HL-60/S4 treated with retinoic acid at 250 ng/mL for 4 days and 3 days (cell line): ENCODE data around the gene GFER.

ENCODE experiments used
- in situ Hi-C: fragments of 300-500 bp; cut with MboI; formaldehyde crosslinking; loops from 2 replicates; pipeline ENCODE4 v1.7.0; 2022; ENCODE audit warnings: low sequenced_read_pairs

Gene GFER

GRCh38 chr16:2004795-2005517 lies 21.0 kb downstream of the GFER start:
- in situ Hi-C loops, result loop anchor here (25.0 kb wide), 1 partner anchor 482 kb away; the partner anchor contains the start of gene TBC1D24

GRCh38 chr16:2005646-2006045 lies 21.7 kb downstream of the GFER start:
- in situ Hi-C loops, result loop anchor here (25.0 kb wide), 1 partner anchor 482 kb away; the partner anchor contains the start of gene TBC1D24

DNA sequence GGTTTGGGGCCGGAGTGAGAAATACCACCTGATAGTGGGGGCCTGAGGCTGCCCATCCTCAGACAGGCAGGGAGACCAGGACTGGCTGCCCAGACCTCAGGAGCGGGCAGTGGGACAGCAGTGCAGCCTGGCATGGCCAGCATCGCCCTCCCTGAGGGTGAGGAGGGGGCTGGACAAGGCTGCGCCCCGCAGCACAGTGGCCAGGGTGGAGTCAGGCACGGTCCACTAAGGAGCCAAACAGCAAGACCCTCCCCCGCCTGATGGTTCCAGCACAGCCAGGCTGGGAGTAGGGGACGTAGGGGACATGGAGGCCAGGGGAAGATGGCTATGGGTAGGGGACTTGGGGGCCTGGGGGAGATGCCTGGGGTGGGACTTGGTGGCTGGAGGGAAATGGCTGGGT lies 22.3 kb downstream of the GFER start:
- in situ Hi-C loops, result loop anchor here (25.0 kb wide), 1 partner anchor 481 kb away; the partner anchor contains the start of gene TBC1D24

DNA sequence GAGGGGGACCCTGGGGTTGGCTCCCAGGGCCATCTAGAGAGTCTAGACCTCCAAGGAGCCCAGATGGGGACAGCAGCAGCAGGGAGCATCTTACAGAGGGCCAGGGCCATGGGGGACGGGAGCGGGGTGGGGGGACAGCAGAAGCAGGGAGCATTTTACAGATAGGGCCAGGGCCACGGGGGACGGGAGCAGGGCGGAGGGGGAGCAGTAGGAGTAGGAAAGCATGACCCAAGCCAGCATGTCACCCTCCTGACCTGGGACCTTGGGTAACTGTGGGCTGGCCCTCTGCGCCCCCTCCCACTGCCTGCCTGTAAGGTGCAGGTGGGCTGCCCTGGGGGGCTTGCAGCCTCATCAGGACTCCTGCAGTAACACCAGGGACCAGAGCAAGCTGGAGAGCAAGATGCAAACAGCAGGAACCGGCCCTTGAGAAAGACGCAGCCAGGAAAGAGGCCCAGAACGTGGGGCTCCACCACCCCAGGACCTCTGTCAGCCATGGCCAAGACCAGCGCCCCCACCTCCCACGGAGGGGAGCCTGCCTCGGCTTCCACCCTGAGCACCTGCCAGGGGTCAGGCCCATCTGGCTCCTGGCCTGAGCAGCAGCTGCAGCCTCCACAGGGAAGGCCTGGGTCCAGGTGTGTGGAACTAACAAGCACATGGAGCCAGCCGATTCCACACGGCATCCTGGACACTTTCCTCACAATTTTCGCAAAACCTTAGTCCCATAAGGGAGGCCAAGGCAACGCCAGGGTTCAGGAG lies 23.3 kb downstream of the GFER start:
- in situ Hi-C loops, result loop anchor here (25.0 kb wide), 1 partner anchor 480 kb away; the partner anchor contains the start of gene TBC1D24

- in situ Hi-C loops, result loop anchor here (25.0 kb wide), 1 partner anchor 479 kb away; the partner anchor contains the start of gene TBC1D24
Observed at GRCh38 chr16:2008009-2008526, 24.1 kb downstream of the GFER start.

DNA sequence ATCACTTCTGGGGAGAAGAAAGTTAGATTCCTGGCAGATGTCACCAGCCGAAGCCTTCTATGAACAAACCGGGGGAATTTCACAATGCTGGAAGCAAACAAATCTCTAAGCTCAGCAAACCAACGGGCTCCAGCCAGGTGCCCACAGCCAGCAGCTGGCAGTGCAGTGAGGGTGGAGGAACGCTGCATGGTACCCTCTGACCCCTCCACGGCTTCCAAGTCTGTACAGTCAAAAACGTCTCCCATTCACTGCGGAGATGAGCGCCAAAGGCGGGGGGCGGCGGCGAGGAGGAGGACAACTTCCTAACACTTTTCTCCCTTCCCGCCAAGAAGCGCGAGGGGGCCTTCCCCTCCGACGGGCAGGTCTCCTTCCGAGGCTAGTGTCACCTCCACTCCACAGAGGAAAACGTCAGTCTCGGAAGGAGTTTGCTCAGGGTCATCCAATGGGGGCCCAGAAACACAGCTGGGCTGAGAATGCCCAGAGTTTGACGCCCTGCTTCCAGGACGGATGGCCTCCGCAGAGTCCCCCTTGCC lies 24.7 kb downstream of the GFER start:
- in situ Hi-C loops, result loop anchor here (25.0 kb wide), 1 partner anchor 479 kb away; the partner anchor contains the start of gene TBC1D24

DNA sequence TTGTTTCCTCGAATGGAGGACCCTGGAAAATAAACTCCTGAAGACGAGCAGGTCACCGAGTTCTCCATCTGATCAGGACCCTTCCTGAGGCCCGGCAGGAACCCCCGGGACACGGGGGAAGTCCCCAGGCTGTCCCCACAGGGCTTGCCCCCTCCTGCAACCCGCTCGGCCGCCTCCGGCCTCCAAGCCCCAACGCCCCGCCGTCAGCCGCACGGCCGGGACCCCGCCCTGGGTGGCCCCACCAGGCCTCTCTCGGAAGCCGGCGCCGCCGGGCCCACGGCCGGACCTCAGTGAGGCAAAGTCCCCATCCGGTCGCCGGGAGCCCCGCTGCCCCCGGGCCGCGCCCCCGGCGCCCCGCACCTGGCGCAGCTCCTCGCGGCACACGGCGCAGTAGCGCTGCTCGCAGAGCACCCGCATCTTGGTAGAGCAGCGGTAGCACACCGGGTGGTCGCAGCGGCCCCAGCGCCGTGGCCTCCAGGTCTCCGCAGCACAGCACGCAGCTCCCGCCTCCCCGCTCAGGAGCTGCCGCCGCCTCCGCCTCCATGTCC lies 25.2 kb downstream of the GFER start:
- in situ Hi-C loops, result loop anchor here (25.0 kb wide), 1 partner anchor 478 kb away; the partner anchor contains the start of gene TBC1D24

- in situ Hi-C loops, result loop anchor here (25.0 kb wide), 1 partner anchor 477 kb away; the partner anchor contains the start of gene TBC1D24
Observed at GRCh38 chr16:2009791-2010510, 26.0 kb downstream of the GFER start, which contains the start of gene ZNF598. ZNF598 (minus strand) TSS chr16:2009821.

- in situ Hi-C loops, result loop anchor here (25.0 kb wide), 1 partner anchor 476 kb away; the partner anchor contains the start of gene TBC1D24
Observed at GRCh38 chr16:2011726-2012125, 27.7 kb downstream of the GFER start.

DNA sequence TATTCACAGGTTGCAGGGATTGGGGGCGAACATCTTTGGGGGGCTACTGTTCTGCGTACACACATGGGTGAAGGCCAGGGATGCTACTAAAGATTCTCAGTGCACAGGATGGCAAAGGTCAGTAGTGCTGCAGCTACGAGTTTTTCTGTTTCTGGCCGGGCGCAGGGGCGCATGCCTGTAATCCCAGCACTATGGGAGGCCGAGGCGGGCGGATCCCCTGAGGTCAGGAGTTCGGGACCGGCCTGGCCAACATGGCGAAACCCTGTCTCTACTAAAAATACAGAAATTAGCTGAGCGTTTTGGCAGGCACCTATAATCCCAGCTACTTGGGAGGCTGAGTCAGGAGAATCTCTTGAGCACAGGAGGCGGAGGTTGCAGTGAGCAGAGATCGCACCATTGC lies 29.5 kb downstream of the GFER start:
- in situ Hi-C loops, result loop anchor here (25.0 kb wide), 1 partner anchor 474 kb away; the partner anchor contains the start of gene TBC1D24

GRCh38 chr16:2015117-2015946 lies 31.3 kb downstream of the GFER start:
- in situ Hi-C loops, result loop anchor here (25.0 kb wide), 1 partner anchor 472 kb away; the partner anchor contains the start of gene TBC1D24

DNA sequence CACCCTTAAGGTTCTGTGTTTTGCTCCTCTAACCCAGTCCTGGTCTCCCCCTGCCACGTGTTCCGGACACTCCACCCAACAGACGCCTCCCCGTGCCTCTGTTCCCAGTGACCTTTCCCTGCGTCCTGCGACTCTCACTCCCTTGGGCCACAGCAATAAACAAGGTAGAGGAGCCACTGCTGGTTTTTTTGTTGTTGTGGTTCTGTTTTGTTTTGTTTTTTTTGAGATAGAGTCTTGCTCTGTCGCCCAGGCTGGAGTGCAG lies 31.9 kb downstream of the GFER start:
- in situ Hi-C loops, result loop anchor here (25.0 kb wide), 1 partner anchor 471 kb away; the partner anchor contains the start of gene TBC1D24

GRCh38 chr16:2016407-2016922 lies 32.5 kb downstream of the GFER start:
- in situ Hi-C loops, result loop anchor here (25.0 kb wide), 1 partner anchor 471 kb away; the partner anchor contains the start of gene TBC1D24

- in situ Hi-C loops, result loop anchor here (25.0 kb wide), 1 partner anchor 468 kb away; the partner anchor contains the start of gene TBC1D24
Observed at GRCh38 chr16:2019518-2019920, 35.5 kb downstream of the GFER start, which contains the start of gene NPW. NPW (plus strand) TSS chr16:2019785.

DNA sequence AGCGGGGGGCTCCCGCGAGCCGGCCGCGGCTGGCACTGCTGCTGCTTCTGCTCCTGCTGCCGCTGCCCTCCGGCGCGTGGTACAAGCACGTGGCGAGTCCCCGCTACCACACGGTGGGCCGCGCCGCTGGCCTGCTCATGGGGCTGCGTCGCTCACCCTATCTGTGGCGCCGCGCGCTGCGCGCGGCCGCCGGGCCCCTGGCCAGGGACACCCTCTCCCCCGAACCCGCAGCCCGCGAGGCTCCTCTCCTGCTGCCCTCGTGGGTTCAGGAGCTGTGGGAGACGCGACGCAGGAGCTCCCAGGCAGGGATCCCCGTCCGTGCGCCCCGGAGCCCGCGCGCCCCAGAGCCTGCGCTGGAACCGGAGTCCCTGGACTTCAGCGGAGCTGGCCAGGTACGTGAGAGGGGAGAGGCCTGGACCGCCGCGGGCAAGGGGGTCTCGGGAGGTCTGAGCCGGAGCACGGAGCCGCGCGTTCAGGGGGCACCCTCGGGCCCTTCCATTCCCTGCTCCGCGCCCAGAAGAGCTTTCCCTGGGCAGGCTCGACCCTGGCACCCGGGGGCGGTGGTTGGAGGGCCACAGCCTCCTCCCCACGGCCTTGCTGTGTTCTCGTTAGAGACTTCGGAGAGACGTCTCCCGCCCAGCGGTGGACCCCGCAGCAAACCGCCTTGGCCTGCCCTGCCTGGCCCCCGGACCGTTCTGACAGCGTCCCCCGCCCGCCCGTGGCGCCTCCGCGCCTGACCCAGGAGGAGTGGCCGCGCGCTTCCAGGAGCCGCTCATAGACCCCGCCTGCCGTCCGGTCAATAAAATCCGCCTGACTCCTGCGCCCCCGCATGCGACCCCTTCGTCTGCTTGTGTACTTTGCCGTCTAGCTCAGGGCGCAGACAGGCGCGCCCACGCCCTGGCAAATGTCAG lies 36.2 kb downstream of the GFER start:
- in situ Hi-C loops, result loop anchor here (5.0 to 25.0 kb wide), 2 partner anchors 122 to 467 kb away; partner anchors contain the start of gene TBC1D24

DNA sequence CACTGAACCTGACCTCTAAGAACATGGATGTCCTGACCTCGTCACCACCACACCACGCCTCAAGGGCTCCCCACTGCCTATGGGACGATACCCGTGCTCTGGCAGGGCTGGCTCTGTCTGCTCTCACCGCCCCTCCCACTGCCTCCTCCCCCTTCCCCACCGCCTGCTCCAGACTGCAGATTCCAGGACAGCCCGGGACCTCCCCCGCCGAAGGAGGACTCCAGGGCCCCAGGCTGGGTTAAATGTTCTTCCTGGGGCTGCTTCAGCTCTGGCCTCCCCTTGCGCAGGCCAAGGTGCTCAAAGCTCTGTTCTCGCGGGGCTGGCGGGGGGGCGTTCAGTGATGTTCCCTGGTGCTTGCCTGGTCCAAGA lies 38.7 kb downstream of the GFER start:
- in situ Hi-C loops, result loop anchor here (5.0 to 25.0 kb wide), 2 partner anchors 120 to 465 kb away; partner anchors contain the start of gene TBC1D24
